A549 (cell line): ENCODE data around the gene MAPK8IP3. TPM values are rescaled to one million over a fixed set of nuclear protein-coding genes. Genes with fewer than 3 reads are reported as not detected.

ENCODE experiments used
- ATAC-seq, 2 experiments: fragments of 200-7000 bp in 1 of 2; fragments of >200 bp in 1 of 2; cut with Nextera tagmentation in 1 of 2; cut with Tn5 transposase in 1 of 2; 3 replicates each; pipeline versions ENCODE4 v1.8.0 to v1.9.1; 2018 to 2020; ENCODE audit warnings: mild to moderate bottlenecking in 1 of 2, moderate library complexity in 1 of 2
- CTCF ChIA-PET: fragments of 300-600 bp; sonication (Branson Sonifier 250); formaldehyde crosslinking; extraction: SDS; loops from one replicate; lab custom pipeline; 2021; ENCODE audit warnings: antibody characterized with exemption, inconsistent platforms; lab: Yijun Ruan, JAX
- POLR2A ChIA-PET: fragments of 350-600 bp; formaldehyde crosslinking; extraction: SDS; loops from one replicate; lab custom pipeline; 2021; ENCODE audit warnings: antibody characterized with exemption, inconsistent platforms; lab: Yijun Ruan, JAX
- DNase-seq, 2 experiments: peaks; one replicate each; pipeline versions ENCODE4 v3.0.0 to v3.0.0-alpha.2; 2011 to 2016; ENCODE audit warnings: low read depth in 1 of 2, low spot score in 1 of 2
- FAIRE-seq: peaks from 2 replicates; lab custom pipeline; 2011; peaks lifted over from hg19 to GRCh38; lab: Jason Lieb, UNC
- H3K27ac ChIP-seq, 2 experiments: fragments of >200 bp; sonication (Bioruptor Twin); formaldehyde crosslinking; 3 replicates each; pipeline ENCODE4 v1.5.1; 2016 to 2017
- H3K4me1 ChIP-seq: fragments of >200 bp; sonication (Bioruptor Twin); formaldehyde crosslinking; 3 replicates; pipeline ENCODE4 v1.6.1; 2016
- H3K4me2 ChIP-seq: fragments of >200 bp; sonication (Bioruptor Twin); formaldehyde crosslinking; 3 replicates; pipeline ENCODE4 v1.6.1; 2016
- H3K4me3 ChIP-seq: fragments of >200 bp; sonication (Bioruptor Twin); formaldehyde crosslinking; 3 replicates; pipeline ENCODE4 v1.5.1; 2016
- H3K9me3 ChIP-seq: fragments of >200 bp; sonication (Bioruptor Twin); formaldehyde crosslinking; 3 replicates; pipeline ENCODE4 v1.6.1; 2016
- CBX8 ChIP-seq: fragments of 200-600 bp; sonication (generic); IDR thresholded peaks from 2 replicates; pipeline ENCODE4 v1.6.1; 2016
- CHD2 ChIP-seq: fragments of 150-350 bp; IDR thresholded peaks from 2 replicates; pipeline ENCODE4 v1.6.1; 2014; ENCODE audit warnings: low read length; ENCODE audit not compliant: partially characterized antibody
- CHD4 ChIP-seq: fragments of 200-600 bp; sonication (generic); IDR thresholded peaks from 2 replicates; pipeline ENCODE4 v1.6.1; 2016; ENCODE audit warnings: antibody characterized with exemption, mild to moderate bottlenecking, borderline replicate concordance
- EHMT2 ChIP-seq: fragments of 200-600 bp; sonication (generic); IDR thresholded peaks from 2 replicates; pipeline ENCODE4 v1.6.1; 2016; ENCODE audit warnings: antibody characterized with exemption, low read depth, mild to moderate bottlenecking, moderate library complexity
- EP300 ChIP-seq, 2 experiments: fragments of >200 bp; sonication (Bioruptor Twin); formaldehyde crosslinking; IDR thresholded peaks; 2 replicates in 1 of 2; 3 replicates in 1 of 2; pipeline ENCODE4 v1.6.1; 2016 to 2017
- ESRRA ChIP-seq: fragments of 150-350 bp; IDR thresholded peaks from 2 replicates; pipeline ENCODE4 v1.6.1; 2014; ENCODE audit warnings: mild to moderate bottlenecking, low read length, borderline replicate concordance
- JUN ChIP-seq, 2 experiments: fragments of >200 bp; sonication (Bioruptor Twin); formaldehyde crosslinking; IDR thresholded peaks; 2 replicates in 1 of 2; 3 replicates in 1 of 2; pipeline ENCODE4 v1.6.1; 2016 to 2017
- JUNB ChIP-seq: fragments of >200 bp; sonication (Bioruptor Twin); formaldehyde crosslinking; IDR thresholded peaks from 2 replicates; pipeline ENCODE4 v1.6.1; 2016
- MAFK ChIP-seq: fragments of 450-650 bp; IDR thresholded peaks from 2 replicates; pipeline ENCODE4 v1.6.1; 2014; ENCODE audit not compliant: partially characterized antibody
- MAZ ChIP-seq: fragments of 150-350 bp; IDR thresholded peaks from 2 replicates; pipeline ENCODE4 v1.6.1; 2014; ENCODE audit warnings: antibody characterized with exemption, low read depth, low read length, borderline replicate concordance
- NFE2L2 ChIP-seq: fragments of 150-350 bp; conservative IDR thresholded peaks from 2 replicates; pipeline ENCODE4 v1.6.1; 2014; ENCODE audit warnings: low read length
- NPAS2 ChIP-seq: fragments of 250-450 bp; sonication (Bioruptor Pico); IDR thresholded peaks from 2 replicates; pipeline ENCODE4 v1.8.0; 2022; ENCODE audit warnings: mild to moderate bottlenecking, moderate library complexity, borderline replicate concordance
- NR3C1 ChIP-seq: fragments of >200 bp; sonication (Bioruptor Twin); formaldehyde crosslinking; IDR thresholded peaks from 3 replicates; pipeline ENCODE4 v1.6.1; 2017
- PHF8 ChIP-seq: fragments of 200-600 bp; sonication (generic); IDR thresholded peaks from 2 replicates; pipeline ENCODE4 v1.6.1; 2016; ENCODE audit warnings: low read depth, mild to moderate bottlenecking, antibody characterized with exemption, moderate library complexity, borderline replicate concordance
- POLR2A ChIP-seq: IDR thresholded peaks from 2 replicates; pipeline ENCODE4 v1.6.1; 2012; ENCODE audit warnings: mild to moderate bottlenecking, low read length
- RCOR1 ChIP-seq: fragments of 150-350 bp; IDR thresholded peaks from 2 replicates; pipeline ENCODE4 v1.6.1; 2014; ENCODE audit warnings: antibody characterized with exemption, low read length, low read depth
- RFX5 ChIP-seq: fragments of 450-650 bp; IDR thresholded peaks from 2 replicates; pipeline ENCODE4 v1.7.1; 2014; ENCODE audit warnings: antibody characterized with exemption, mild to moderate bottlenecking, moderate library complexity
- SMC3 ChIP-seq: fragments of >200 bp; sonication (Bioruptor Twin); formaldehyde crosslinking; IDR thresholded peaks from 3 replicates; pipeline ENCODE4 v1.6.1; 2018; ENCODE audit warnings: inconsistent platforms
- TFCP2L1 ChIP-seq: fragments of 250-450 bp; sonication (Bioruptor Pico); IDR thresholded peaks from 2 replicates; pipeline ENCODE4 v1.5.0; 2021; ENCODE audit warnings: mild to moderate bottlenecking
- ZFP36 ChIP-seq: fragments of 450-650 bp; IDR thresholded peaks from 2 replicates; pipeline ENCODE4 v1.6.1; 2014; ENCODE audit warnings: borderline replicate concordance; ENCODE audit not compliant: partially characterized antibody
- ZSCAN20 ChIP-seq: fragments of 250-450 bp; sonication (Bioruptor Pico); IDR thresholded peaks from 2 replicates; pipeline ENCODE4 v1.8.0; 2022; ENCODE audit warnings: mild to moderate bottlenecking, moderate library complexity
- WGBS: methylation state at CpG from one replicate; pipeline ENCODE4 v1.1.6; 2017; ENCODE audit errors: missing lambda C conversion rate; 5-methylcytosine and 5-hydroxymethylcytosine counted together
- polyA plus RNA-seq, 4 experiments: library from polyadenylated mRNA; depleted of rRNA in 3 of 4; stranded (reverse); fragments of >200 nt; fragmentation: RNase III in 1 of 4; extraction: RNeasy Plus Mini Kit Qiagen cat#74134 plus additional on column Dnase treatment in 1 of 4; gene quantifications; 2 replicates in 3 of 4; 3 replicates in 1 of 4; pipeline ENCODE4 v1.2.3, GENCODE V29; 2011 to 2017
- TF ChIP-seq, protein P1 (sequence below): IDR thresholded peaks from 2 replicates; pipeline ENCODE4 v1.6.1; 2012
- TF ChIP-seq, protein P2 (sequence below): IDR thresholded peaks from 2 replicates; pipeline ENCODE4 v1.6.1; 2012; ENCODE audit warnings: low read depth, borderline replicate concordance
- TF ChIP-seq, protein P3 (sequence below): fragments of >200 bp; sonication (Bioruptor Twin); formaldehyde crosslinking; IDR thresholded peaks from 3 replicates; pipeline ENCODE4 v1.6.1; 2016
- TF ChIP-seq, protein P4 (sequence below): IDR thresholded peaks from 2 replicates; pipeline ENCODE4 v1.6.1; 2012
- TF ChIP-seq, protein P5 (sequence below): fragments of >200 bp; sonication (Bioruptor Twin); formaldehyde crosslinking; IDR thresholded peaks from 3 replicates; pipeline ENCODE4 v1.5.1; 2016
- TF ChIP-seq, protein P6 (sequence below): fragments of 450-650 bp; IDR thresholded peaks from 2 replicates; pipeline ENCODE4 v1.6.1; 2014; ENCODE audit warnings: antibody characterized with exemption

The MAPK8IP3 gene
- polyA plus RNA-seq, 2 of the 4 experiments (the other 2 are of a cell fraction): 12.0 to 53.3 TPM

DNA sequence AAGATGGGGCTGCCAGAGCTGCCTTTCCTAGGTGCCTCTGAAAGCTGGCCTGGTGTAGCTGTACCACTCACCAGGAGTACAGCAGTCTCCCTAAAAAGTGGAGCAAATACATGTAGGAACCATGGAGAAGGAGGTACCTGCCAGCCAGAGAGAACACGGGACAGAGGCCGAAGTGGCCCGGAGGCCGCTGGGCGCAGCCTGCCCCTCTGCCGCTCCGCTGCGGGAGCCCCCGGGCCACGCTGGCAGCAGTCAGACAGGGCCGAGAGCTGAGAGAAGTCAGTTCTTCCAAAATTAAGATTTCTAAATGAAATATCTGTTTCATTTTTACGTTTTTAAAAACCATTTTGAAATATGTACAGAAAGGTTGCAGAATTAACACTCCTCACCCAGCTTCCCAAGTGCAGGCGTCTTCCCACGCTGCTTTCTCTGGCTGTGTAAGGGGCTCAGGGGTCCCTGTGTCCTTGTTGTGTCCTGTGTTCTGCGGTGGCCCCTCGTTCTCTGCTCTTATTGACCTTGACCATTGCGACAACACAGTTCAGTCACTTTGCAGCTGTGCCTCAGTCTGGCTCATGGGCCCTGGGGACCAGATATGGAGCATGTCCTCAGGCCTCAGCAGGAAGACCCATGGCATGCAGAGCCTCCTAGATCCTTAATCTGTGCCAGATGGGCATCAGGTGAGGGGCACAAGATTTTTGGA is 5.0 kb downstream of the MAPK8IP3 start:
- TF ChIP-seq TFCP2L1 (CRISPR knock-in tag) (no peak), CBX8 (no peak), PHF8 (no peak), RCOR1 (no peak), SMC3 (no peak), EP300 (IDR thresholded peaks at IDR 0.05) (no peak), POLR2A (no peak), ESRRA (no peak), ZFP36 (no peak), JUNB (no peak), ZSCAN20 (CRISPR knock-in tag) (no peak)
- TF ChIP-seq, protein P1, sequence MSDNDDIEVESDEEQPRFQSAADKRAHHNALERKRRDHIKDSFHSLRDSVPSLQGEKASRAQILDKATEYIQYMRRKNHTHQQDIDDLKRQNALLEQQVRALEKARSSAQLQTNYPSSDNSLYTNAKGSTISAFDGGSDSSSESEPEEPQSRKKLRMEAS: no peak
- TF ChIP-seq, protein P2, sequence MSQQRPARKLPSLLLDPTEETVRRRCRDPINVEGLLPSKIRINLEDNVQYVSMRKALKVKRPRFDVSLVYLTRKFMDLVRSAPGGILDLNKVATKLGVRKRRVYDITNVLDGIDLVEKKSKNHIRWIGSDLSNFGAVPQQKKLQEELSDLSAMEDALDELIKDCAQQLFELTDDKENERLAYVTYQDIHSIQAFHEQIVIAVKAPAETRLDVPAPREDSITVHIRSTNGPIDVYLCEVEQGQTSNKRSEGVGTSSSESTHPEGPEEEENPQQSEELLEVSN: no peak
- TF ChIP-seq, all 56 proteins: peak for 0
- ChIA-PET CTCF (interaction anchor here (0.7 to 1.5 kb wide), 5 partner anchors 8 to 100 kb away, joined by 3 to 5 read pairs (median 3); partner anchors contain the start of gene JPT2), POLR2A (interaction anchor here (0.6 to 1.2 kb wide), 2 partner anchors 33 to 275 kb away, joined by 3 to 5 read pairs; partner anchors contain the start of gene JPT2)
- FAIRE-seq: no peak
- Histone ChIP-seq H3K27ac (no peak overlapping the region; a peak in 1 of 6 replicates), H3K4me3 (no peak overlapping the region), H3K4me2 (no peak overlapping the region), H3K9me3 (no peaks in the 10 kb centered on the region), H3K4me1 (peaks cover 10% of the 10 kb centered on the region; the same call in 1 of the 3 replicates)
- 78% methylated on average over 17 of the region's 17 CpGs for WGBS
- no peak for DNase-seq
- ATAC-seq: no peak

DNA sequence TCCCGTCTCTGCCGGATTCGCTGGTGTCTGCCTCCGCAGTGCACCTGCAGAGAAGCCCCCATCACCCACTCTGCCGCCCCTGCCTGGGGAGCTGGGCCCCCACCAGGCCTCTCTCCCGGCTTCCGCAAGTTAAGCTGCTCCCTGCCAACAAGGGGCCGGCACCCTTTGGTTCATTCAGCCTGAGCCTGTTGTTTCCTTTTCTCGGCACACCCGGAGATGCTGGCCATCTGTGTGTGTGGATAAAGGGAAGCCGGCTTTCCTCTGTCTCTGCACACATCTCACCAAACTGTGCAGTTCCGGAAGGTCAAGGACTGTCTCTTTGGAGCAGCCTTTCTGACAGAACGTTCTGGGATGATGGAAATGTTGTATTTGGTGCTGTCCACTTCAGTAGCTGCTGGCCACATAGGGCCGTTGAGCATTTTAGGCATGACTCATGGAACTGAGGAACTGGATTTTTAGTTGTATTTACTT is 6.8 kb downstream of the MAPK8IP3 start:
- no peaks in the 10 kb centered on the region for H3K9me3 ChIP-seq
- no peak overlapping the region for H3K27ac ChIP-seq
- no peak overlapping the region for H3K4me3 ChIP-seq
- 86% methylated on average over 14 of the region's 14 CpGs for WGBS
- FAIRE-seq (no peak), DNase-seq (no peak), ATAC-seq (no peak)
- ChIA-PET CTCF (interaction anchor here (1.5 kb wide), 1 partner anchor 10 kb away, joined by 5 read pairs; no protein-coding TSS in a partner anchor), POLR2A (no interaction called here)
- H3K4me1 ChIP-seq: peaks cover 4% of the 10 kb centered on the region; the same call in 1 of the 3 replicates
- no peak overlapping the region for H3K4me2 ChIP-seq
- TF ChIP-seq EHMT2 (no peak), POLR2A (no peak), NFE2L2 (no peak), MAZ (no peak), MAFK (no peak), RFX5 (no peak), CHD4 (no peak), JUN (IDR thresholded peaks at IDR 0.05) (no peak), NR3C1 (no peak), CHD2 (no peak), NPAS2 (CRISPR knock-in tag) (no peak)
- TF ChIP-seq, protein P3, sequence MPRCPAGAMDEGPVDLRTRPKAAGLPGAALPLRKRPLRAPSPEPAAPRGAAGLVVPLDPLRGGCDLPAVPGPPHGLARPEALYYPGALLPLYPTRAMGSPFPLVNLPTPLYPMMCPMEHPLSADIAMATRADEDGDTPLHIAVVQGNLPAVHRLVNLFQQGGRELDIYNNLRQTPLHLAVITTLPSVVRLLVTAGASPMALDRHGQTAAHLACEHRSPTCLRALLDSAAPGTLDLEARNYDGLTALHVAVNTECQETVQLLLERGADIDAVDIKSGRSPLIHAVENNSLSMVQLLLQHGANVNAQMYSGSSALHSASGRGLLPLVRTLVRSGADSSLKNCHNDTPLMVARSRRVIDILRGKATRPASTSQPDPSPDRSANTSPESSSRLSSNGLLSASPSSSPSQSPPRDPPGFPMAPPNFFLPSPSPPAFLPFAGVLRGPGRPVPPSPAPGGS: no peak
- TF ChIP-seq, protein P4, sequence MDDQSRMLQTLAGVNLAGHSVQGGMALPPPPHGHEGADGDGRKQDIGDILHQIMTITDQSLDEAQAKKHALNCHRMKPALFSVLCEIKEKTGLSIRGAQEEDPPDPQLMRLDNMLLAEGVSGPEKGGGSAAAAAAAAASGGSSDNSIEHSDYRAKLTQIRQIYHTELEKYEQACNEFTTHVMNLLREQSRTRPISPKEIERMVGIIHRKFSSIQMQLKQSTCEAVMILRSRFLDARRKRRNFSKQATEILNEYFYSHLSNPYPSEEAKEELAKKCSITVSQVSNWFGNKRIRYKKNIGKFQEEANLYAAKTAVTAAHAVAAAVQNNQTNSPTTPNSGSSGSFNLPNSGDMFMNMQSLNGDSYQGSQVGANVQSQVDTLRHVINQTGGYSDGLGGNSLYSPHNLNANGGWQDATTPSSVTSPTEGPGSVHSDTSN: no peak
- TF ChIP-seq, protein P5, sequence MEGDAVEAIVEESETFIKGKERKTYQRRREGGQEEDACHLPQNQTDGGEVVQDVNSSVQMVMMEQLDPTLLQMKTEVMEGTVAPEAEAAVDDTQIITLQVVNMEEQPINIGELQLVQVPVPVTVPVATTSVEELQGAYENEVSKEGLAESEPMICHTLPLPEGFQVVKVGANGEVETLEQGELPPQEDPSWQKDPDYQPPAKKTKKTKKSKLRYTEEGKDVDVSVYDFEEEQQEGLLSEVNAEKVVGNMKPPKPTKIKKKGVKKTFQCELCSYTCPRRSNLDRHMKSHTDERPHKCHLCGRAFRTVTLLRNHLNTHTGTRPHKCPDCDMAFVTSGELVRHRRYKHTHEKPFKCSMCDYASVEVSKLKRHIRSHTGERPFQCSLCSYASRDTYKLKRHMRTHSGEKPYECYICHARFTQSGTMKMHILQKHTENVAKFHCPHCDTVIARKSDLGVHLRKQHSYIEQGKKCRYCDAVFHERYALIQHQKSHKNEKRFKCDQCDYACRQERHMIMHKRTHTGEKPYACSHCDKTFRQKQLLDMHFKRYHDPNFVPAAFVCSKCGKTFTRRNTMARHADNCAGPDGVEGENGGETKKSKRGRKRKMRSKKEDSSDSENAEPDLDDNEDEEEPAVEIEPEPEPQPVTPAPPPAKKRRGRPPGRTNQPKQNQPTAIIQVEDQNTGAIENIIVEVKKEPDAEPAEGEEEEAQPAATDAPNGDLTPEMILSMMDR: no peak
- TF ChIP-seq, protein P1: no peak
- TF ChIP-seq, protein P6, sequence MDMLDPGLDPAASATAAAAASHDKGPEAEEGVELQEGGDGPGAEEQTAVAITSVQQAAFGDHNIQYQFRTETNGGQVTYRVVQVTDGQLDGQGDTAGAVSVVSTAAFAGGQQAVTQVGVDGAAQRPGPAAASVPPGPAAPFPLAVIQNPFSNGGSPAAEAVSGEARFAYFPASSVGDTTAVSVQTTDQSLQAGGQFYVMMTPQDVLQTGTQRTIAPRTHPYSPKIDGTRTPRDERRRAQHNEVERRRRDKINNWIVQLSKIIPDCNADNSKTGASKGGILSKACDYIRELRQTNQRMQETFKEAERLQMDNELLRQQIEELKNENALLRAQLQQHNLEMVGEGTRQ: no peak
